Fibroblast of skin of right biceps (primary cell): ENCODE data around the gene SH3RF1.

Experiments used
- DNase-seq: peaks from one replicate; pipeline ENCODE4 v3.0.0-alpha.2; 2013

SH3RF1 gene

DNA sequence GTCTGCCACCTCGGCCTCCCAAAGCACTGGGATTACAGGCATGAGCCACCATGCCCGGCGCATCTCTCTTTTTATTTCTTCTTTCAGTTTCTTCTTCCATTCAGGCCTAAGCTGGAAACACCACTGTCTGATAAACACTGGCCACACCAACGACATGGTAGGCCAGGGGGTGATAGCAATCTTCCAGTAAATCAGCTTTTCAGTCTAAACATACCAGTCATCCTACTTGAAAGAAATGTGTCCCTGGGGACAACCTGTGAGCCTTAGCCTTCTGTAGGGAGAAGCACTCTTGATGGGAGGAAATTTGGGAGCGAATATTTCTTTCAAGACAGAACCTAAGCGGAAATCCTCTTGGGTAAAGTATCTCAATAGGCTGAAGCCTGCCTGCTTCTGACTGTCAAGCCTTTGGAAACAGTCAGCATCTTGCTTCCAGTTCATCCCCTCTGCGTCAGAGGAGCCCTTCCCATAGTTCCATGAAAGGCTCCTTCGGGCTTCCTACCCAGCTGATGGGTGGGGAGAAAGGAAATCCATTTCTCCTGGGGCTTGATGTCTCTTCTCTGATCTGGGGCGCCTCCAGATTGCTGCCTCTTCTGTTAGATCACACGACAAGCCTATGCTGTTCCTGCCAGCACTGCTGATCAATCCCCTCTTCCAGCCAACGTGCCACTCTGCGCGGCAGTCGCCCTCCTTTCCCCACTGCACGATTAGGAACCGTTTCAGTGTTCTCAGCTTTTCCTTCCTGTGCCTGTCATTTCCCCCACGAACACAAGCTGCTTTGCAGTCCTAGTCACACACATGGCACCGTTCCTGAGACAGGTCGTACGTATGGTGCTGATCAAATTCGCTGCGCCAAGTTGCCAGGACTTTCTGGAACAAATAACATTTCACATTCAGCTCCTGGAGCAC, 211.2 kb downstream of the SH3RF1 start:
- DNase-seq: peak; percentile 62

DNA sequence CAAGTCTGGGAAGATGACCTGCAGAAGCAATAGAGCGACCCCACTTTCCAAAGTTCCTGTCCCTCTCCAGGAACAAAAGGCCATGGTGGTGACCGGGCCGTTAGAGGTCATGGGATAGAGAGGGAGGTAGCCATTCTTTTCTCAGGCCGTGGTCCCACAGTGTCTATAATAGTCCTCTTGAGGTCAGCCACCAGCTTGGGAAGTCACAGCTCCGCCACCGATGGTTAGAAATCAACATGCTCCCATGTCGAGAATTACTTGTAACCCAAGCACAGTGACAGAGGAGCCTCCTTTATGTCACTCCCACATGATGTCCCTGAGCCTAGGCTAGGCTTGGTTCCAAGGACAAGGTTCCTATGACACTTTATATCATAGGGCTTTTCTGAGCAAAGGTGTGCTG, 212.4 kb downstream of the SH3RF1 start:
- DNase-seq: no peak

DNA sequence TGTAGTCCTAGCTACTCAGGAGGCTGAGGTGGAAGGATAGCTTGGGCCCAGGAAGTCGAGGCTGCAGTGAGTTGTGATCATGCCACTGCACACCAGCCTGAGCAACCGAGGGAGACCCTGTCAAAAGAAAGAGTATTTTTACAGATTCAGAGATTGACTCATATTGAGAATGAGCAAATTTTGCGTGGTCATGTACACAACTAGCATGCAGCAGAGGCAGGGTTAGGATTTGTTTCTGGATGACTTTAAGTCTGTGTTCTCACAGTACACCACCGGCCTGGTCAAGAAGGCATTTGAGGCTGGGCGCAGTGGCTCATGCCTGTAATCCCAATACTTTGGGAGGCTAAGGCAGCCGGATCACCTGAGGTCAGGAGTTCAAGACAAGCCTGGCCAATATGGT, 215.9 kb downstream of the SH3RF1 start:
- no peak for DNase-seq

DNA sequence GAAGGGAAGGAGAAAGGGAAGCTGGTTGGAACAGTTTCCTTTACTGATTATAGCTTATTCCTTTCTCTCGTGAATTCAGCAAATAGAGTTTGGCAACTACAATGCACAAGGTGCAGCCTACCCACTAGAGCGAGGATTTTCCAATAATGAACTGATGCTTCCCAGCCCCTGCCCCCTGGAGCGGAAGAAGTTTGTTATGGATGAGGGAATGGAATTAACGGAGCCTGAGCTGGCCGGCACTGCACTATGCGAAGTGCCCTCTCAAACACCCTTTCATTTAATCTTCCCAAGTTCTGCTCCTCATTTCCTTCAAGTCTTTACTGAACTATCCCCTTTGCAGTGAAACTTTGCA, 218.2 kb downstream of the SH3RF1 start:
- DNase-seq: no peak

DNA sequence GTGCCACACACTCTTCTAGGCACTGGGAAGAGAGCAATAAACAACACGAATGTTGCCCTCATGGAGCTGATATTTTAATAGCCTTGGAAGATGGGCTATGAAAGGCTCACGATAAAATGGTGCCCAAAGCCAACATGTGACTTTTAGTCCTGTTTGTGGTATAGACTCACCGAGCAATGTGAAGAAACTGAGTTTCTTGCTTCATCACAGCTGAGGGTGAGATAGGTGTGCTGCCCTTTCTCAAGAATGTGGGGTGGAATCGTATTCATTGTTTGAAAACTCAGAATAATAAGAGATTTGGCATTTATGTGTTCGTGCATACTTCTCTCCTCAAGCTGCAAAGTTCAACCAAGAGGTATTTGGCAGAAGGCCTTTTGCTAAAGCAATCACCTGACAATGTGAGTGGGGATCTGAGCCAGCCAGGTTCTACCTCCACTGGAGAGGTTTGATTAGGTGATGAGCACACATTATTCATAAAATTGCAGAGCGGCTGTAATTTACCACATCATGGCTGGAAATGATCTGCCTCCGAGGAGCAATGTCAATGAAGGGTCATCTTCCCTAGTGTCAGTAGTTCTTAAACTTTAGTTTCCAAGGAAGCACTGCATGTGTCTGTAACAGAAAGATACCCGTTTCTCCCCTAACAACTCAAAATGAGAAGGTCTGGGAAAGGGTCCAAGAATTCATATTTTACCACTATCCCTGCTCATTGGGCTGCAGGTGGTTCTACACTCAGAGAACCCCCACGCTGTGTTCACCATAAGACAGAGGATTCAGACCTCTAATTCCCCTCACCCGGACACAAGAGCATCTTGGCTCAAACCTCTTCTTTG, 218.8 kb downstream of the SH3RF1 start:
- DNase-seq: peak; percentile 61

DNA sequence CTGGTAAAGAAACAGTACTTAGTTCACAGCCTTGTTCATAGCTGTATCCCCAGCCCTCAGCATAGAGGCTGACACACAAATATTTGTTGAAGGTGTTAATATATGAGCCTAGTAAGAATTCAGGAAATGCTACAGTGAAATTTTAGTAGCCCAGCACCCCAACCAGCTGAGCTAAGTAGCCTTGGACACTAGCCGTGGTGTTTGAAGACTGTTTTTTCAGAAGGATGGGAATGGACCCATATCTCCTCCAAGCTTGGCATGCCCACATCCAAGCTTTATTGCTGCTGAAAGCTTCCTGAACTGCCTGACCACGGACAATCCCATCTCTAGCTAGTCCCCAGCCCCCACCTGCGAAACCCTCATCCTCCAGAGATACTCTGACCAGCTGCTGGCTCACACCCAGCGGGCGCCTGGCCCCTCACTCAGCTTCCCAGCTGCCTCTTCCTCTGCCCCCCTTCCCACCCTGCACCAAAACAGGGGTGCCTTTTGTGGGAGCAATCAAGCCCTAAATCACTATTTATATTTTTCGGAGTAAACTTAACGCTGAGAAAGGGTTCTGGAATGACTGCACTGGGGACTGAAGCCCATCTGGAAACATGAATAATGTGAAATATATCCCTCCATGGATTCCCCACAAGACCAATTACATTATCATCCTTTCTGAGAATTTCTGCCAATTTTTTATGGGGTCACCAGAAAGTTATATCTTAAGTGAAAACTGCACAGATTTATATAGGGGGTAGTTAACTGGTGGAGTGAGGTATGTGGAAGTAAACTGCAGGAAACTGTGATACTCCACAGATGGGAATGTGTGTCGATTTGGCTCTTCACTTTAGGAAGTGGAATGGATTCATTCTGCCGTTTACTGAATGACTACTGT, 219.6 kb downstream of the SH3RF1 start:
- DNase-seq: peak; percentile 76

DNA sequence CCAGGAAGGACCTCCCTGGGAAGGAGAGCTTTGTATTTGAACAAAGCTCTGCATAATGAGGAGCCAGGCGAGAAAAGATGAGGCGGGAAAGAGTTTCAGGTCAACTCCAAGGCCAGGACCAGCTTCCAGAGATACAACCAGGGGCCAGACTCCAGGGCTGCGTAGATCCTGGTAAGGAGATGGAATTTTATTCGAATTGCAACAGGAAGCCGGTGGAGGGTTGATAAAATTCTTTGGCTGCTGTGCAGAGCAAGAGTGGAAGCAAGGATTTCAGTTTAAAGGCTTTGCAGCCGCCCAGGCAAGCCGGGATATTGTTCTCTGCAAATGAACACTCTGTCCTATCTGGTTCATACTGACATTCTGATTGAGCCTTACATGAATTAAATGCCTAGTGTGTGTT, 220.5 kb downstream of the SH3RF1 start:
- no peak for DNase-seq

DNA sequence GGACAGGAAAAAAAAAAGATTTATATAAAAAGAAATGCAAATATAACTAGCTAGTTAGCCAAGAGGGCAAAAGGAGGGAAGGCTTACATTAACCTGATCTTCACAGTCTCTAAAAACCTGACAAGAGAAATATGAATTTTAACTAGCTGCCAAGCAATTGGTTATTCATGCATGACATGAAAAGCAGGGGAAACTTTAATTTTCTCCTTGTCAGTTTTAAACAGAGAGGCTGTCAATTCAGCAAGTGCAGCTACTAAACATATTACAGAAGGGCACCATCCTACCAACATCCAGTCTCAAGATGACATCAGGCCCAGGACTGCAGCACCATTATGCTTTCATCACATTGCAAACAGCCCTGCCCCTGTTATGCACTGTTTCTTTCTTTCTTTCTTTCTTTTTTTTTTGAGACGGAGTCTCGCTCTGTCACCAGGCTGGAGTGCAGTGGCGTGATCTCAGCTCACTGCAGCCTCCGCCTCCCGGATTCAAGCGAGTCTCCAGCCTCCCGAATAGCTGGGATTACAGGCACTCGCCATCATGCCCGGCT, 221.8 kb downstream of the SH3RF1 start:
- DNase-seq: no peak

DNA sequence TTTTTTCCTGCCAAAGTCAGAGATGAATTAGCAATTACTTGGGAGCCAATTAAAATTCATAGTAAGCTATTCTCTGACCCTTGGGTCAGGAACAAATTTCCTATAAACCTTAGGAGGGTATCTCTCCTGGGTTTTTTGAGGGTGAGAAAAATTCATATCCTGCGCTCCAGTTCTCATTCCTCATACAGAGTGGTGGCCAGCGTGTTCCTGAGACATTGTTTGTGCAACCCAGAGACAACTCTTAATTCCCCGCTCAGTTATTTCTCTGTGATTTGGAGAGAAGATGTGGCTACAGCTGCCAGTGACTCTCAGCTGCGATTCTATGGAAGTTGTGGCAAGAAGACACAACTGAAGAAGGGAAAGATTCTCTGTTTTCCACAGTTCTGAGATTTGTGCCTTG, 222.8 kb downstream of the SH3RF1 start:
- DNase-seq: no peak

DNA sequence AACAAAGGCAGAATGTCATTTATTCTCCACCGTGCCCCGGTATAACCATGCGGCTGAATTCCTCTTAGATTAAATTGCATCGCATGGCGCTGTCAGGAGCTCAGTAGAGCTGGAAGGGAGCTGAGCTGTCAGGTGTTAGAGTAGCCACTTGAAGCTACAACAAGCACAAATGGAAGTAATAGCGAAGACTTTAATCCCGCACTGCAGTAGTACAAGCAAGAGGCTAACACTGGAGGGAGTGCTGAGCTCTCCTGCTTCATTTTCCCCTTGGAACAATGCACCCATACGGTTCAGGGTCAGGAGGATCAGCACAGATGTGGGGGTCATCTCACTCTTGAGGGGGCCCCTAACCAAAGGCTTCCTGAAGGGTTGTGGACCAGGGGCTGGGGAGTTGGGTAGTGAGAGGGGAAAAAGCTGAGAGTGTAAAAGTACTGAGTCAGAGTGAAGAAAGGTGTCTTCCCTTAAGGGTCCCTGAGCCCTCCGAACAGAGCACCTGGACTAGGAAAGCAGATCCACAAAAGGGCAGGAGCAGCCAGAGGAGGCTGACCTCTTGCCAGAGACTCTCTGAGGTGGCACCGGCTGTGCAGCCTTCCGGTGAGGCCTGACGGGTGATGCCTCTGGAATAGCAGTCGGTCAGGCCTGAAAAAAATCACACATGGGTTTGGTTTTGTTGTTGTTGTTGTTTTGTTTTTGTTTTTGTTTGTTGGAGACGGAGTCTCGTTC, 224.7 kb downstream of the SH3RF1 start:
- DNase-seq: no peak

DNA sequence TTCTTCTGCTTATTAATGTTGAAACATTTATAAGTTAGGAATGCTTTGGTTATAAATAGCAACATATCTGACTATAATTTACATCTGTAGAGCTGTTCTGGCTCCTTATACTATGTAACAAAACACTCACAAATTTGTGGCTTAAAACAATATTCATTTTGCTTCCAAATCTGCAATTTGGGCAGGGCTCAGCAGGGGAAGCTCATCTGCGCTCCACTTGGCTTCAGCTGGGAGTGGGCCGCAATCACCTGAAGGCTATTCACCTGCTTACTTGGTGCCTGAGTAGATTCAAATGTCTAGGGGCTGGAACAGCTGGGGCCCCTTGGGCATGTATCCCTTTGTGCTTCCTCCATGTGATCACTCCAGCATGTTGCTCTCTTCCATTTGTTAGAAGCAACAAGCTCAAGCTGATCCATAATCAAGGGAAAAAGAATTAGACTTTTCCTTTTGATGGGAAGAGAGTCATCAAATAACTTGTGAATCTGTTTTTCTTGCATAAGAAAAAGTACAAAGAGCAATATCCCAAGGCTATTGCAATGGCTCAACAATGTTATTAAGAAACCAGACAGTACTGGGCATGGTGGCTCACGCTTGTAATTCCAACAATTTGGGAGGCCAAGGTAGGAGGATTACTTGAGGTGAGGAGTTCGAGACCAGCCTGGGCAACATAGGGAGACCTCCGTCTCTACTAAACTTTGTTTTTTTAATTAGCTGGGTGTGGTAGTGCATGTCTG, 225.9 kb downstream of the SH3RF1 start:
- no peak for DNase-seq
